Measurements from ENCODE around the gene SEH1L.

DNA sequence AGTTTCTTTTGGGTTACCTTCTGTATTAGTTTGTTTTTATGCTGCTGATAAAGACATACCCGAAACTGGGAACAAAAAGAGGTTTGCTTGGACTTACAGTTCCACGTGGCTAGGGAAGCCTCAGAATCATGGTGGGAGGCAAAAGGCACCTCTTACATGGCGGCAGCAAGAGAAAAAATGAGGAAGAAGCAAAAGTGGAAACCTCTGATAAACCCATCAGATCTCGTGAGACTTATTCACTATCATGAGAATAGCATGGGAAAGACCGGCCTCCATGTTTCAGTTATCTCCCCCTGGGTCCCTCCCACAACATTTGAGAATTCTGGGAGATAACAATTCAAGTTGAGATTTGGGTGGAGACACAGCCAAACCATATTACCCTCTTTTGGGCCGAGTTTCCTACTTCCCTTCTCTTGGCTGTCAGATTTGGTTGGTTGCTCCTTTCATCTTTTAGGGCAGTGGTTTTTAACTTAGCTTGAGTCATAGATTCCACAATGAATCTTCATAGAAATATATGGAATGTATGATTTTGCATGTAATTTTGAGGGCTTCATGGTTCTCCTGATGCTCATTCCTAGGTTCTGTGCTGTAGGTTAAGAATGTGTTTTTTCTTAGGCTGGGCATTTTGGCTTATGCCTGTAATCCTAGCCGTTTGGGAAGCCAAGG lies 87.6 kb downstream of the SEH1L start:
- TF ChIP-seq RCOR1 (IDR thresholded peaks at IDR 0.05; ENCODE audit: low read depth, low read length) (no peak), ESRRA (IDR thresholded peaks at IDR 0.05; ENCODE audit: borderline replicate concordance, low read length) (no peak), POLR2A (IDR thresholded peaks at IDR 0.05; ENCODE audit: low read length) (no peak), SMC3 (IDR thresholded peaks at IDR 0.05) (no peak), MAX (IDR thresholded peaks at IDR 0.05) (no peak), USF2 (IDR thresholded peaks at IDR 0.05) (no peak)
- TF ChIP-seq, protein P1, sequence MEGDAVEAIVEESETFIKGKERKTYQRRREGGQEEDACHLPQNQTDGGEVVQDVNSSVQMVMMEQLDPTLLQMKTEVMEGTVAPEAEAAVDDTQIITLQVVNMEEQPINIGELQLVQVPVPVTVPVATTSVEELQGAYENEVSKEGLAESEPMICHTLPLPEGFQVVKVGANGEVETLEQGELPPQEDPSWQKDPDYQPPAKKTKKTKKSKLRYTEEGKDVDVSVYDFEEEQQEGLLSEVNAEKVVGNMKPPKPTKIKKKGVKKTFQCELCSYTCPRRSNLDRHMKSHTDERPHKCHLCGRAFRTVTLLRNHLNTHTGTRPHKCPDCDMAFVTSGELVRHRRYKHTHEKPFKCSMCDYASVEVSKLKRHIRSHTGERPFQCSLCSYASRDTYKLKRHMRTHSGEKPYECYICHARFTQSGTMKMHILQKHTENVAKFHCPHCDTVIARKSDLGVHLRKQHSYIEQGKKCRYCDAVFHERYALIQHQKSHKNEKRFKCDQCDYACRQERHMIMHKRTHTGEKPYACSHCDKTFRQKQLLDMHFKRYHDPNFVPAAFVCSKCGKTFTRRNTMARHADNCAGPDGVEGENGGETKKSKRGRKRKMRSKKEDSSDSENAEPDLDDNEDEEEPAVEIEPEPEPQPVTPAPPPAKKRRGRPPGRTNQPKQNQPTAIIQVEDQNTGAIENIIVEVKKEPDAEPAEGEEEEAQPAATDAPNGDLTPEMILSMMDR (IDR thresholded peaks at IDR 0.05), result no peak
- TF ChIP-seq, protein P2, sequence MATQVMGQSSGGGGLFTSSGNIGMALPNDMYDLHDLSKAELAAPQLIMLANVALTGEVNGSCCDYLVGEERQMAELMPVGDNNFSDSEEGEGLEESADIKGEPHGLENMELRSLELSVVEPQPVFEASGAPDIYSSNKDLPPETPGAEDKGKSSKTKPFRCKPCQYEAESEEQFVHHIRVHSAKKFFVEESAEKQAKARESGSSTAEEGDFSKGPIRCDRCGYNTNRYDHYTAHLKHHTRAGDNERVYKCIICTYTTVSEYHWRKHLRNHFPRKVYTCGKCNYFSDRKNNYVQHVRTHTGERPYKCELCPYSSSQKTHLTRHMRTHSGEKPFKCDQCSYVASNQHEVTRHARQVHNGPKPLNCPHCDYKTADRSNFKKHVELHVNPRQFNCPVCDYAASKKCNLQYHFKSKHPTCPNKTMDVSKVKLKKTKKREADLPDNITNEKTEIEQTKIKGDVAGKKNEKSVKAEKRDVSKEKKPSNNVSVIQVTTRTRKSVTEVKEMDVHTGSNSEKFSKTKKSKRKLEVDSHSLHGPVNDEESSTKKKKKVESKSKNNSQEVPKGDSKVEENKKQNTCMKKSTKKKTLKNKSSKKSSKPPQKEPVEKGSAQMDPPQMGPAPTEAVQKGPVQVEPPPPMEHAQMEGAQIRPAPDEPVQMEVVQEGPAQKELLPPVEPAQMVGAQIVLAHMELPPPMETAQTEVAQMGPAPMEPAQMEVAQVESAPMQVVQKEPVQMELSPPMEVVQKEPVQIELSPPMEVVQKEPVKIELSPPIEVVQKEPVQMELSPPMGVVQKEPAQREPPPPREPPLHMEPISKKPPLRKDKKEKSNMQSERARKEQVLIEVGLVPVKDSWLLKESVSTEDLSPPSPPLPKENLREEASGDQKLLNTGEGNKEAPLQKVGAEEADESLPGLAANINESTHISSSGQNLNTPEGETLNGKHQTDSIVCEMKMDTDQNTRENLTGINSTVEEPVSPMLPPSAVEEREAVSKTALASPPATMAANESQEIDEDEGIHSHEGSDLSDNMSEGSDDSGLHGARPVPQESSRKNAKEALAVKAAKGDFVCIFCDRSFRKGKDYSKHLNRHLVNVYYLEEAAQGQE (IDR thresholded peaks at IDR 0.05), result no peak
- TF ChIP-seq, protein P3, sequence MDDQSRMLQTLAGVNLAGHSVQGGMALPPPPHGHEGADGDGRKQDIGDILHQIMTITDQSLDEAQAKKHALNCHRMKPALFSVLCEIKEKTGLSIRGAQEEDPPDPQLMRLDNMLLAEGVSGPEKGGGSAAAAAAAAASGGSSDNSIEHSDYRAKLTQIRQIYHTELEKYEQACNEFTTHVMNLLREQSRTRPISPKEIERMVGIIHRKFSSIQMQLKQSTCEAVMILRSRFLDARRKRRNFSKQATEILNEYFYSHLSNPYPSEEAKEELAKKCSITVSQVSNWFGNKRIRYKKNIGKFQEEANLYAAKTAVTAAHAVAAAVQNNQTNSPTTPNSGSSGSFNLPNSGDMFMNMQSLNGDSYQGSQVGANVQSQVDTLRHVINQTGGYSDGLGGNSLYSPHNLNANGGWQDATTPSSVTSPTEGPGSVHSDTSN (IDR thresholded peaks at IDR 0.05), result no peak
